ENCODE results near the gene SYT6. TPM values are rescaled to one million over a fixed set of nuclear protein-coding genes. Genes with fewer than 3 reads are reported as not detected.

Gene SYT6, protein sequence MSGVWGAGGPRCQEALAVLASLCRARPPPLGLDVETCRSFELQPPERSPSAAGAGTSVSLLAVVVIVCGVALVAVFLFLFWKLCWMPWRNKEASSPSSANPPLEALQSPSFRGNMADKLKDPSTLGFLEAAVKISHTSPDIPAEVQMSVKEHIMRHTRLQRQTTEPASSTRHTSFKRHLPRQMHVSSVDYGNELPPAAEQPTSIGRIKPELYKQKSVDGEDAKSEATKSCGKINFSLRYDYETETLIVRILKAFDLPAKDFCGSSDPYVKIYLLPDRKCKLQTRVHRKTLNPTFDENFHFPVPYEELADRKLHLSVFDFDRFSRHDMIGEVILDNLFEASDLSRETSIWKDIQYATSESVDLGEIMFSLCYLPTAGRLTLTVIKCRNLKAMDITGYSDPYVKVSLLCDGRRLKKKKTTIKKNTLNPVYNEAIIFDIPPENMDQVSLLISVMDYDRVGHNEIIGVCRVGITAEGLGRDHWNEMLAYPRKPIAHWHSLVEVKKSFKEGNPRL
- total RNA-seq: not detected
- long read RNA-seq: 0 reads

DNA sequence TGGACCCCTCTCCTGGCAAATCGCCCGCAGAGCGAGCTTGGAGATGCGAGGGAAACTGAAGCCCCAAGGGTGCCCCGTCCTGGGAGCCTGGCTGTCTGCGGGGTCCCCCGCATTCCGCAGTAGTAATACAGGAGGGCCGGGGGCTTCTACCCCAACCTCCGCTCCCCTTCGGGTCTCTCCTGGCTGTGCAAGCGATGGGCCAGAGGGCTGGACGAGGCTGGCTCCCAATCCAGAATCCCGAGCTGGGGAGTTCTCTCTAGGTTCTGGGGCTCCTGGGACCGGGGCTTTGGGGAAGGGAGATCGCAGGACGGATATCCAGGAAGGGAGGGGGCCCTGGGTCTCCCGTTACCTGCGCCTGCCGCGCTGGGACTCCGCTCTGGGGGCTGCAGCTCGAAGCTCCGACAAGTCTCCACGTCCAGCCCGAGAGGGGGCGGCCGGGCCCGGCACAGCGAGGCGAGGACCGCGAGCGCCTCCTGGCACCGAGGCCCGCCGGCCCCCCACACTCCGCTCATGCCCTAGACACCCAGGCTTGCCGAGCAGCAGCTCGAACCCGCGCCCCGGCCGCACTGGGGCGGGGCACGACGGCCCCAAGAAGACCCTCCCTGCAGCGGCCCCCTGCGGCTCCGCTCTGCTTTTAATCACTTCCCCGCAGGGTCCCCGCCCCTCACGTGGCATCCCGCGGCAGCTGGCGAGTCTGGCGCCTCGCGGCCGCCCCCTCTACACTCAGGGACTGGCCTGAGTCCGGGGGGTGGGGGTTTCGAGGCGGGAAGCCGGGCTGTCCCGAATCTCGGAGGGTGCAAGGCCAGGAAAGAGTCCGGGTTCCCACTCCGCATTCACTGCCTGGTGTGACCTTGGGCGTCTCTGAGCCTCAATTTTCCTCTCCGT, at the start of gene SYT6:
SYT6 (minus strand) TSS at position 609 of the 885 bp plus-strand sequence; CDS start at position 512, 97 bp downstream.
- ATAC-seq (ENCODE audit: poor library complexity) (peak; percentile 43), DNase-seq (no peak)
- intact Hi-C loops (cut with DNase I): no loop called here

DNA sequence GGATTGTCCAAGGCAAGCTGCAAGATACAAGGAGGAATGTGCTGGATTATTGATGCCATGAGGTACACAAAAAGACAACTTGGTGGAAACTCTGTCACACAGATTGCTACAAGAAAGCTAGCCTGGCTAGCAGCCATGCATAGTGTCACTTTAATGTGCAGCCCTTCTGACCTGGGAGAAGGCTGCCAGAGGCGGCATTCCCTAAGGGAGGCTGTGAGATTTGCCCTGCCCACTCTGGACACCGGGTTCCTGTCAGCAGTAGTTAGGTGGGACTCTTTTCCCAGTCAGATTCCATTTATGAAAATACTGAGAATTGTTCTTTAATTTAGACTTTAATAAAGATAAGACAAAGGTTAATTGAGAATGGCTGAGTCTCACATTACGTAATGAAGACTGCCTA, 47.8 kb upstream of the SYT6 start:
- DNase-seq (no peak), ATAC-seq (ENCODE audit: poor library complexity) (no peak)
- intact Hi-C loops (cut with DNase I): no loop called here

DNA sequence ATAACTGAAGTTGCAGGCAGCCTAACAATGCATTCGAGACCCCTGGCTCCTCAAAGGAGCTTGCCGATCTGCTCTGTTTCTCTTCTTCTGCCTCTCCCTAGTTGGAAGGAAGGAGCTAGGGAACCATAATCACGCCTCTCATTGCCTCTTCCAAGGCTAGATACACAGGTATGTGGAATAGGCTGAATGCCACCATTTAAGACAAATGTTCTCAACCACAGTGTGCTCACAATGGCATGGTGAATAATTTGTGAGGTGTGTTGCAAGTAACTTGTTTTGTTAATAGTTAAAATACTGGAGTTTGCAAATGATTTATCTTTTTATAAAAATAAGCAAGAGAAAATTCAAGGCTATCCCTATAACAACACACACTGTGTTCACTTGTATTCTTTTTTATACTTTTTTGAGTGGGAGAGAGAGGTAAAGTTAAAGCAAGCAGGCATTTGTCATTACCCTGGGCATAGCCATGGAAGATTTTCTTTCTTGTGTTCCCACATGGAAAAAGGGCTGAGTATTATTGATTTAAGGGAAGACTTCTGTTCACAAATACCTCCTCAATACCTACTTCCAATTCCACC, 45.4 kb upstream of the SYT6 start:
- ATAC-seq (ENCODE audit: poor library complexity): no peak
- no peak for DNase-seq
- intact Hi-C loops (cut with DNase I): no loop called here

DNA sequence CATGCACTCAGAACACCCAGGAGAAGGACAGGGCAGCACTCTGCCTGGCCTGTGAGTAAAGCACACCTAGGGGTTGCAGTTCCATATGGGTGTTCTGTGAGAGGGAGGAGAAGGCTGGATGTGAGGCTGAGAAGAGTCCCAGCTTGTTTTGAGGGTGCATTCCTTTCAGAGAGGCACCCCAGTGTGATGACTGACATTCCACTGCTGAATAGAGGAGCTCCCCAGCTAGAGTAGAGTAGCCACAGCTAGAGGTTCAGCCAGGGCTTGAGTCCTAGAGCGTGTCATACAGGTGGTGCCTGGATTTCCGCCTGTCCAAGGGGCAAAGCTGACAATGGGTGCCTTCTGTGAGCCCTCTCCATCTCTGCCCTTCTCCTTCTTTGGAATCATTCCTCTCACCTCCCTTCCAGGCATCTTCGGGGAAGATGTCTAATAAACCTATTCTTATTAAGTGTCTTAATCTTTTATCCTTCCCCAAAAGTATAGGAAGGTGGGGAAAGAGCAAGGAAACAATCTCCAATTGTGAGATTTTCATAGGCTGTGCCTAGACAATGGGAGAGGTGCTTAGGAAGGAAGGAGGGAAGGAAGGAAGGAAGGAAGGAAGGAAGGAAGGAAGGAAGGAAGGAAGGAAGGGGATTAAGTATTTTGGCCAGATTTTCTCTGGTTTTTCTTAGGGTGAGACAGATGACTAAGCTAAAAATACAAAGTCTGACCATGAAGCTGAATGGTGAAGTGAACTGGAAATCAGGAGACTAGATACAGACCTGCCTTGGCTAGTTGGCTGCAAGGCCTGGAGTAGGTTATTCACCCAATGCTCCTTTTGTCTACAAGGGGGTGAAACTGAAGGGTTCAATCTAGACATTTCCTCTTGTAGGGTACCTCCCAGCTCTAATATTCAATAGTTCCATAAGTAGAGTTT, 43.6 kb upstream of the SYT6 start:
- DNase-seq (no peak), ATAC-seq (ENCODE audit: poor library complexity) (no peak)
- intact Hi-C loops (cut with DNase I): no loop called here

DNA sequence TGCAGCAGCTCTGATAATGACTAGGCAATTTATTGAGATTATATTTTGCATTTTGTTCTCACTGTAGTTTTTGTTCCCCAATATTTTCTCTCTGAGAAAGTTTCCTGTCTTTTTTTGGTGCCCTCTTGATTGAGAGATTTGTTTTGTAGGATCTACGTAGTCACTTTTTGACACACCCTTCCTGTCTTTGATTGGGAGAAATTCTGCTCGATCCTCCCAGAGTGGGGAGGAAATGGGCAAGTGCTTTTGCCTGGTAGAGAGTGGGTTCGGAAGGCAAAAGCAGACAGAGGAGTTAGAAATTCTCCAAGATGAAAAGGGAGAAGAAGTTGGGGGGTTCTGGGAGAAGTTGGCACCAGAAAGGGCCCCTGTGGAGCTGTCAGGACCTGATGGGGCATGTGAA, 42.1 kb upstream of the SYT6 start:
- DNase-seq (no peak), ATAC-seq (ENCODE audit: poor library complexity) (no peak)
- intact Hi-C loops (cut with DNase I): no loop called here

DNA sequence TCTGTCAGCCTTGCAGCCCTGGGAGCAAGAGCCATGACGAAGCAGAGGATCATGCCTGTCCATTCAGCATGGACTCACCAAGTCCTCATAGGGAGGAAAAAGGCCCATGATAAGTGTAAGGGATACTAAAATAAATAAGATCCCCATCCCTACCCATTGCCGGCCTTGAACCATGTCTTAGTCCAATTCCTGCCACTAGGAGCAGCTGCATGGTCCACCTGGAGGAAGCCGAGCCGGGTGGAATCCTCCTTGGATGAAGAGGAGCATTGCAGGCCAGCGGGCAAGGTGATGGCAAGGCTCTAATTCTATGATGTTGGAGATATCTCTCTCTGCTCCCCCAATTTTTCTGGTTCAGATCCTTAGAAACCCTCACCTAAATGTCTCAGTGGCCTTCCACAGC, 38.7 kb upstream of the SYT6 start:
- intact Hi-C loops (cut with DNase I): no loop called here
- DNase-seq: no peak
- ATAC-seq (ENCODE audit: poor library complexity): no peak

DNA sequence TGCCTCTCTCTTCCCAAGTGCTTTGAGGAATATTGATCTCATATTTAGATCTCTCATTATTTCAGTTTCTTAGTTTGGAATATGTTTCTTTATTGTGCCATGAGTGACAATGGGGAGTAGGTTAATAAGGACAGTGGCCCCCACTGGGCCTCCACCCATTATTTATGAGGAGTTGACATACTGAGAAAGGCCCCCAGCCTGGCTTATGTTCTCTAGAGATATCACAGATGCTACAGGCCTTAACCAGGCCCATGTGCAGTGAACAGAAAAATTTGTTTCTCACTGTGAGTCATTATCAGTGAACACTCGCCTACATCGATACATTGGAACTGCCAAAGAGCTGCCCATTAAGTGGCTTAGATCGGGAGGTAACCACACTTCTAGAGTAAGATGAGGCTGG, 35.7 kb upstream of the SYT6 start:
- no peak for DNase-seq
- intact Hi-C loops (cut with DNase I): no loop called here
- no peak for ATAC-seq (ENCODE audit: poor library complexity)

DNA sequence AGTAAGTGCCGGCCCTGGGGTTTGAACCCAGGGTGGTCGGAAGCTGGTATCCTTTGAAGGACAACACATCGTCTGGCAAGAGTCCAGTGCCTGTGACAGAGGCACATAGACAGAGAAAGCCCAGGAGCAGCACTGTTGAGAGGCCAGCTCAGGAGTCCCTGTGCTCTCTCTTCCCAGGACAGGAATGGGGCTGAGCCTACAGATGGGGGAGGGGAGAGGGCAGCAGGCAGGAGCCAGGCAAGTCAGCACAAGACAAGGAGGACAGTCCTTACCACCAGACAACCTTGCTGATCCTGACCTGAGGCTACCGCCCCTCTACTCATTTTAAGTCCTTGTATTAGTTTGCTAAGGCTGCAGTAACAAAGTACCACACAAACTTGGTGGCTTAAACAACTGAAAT, 27.7 kb upstream of the SYT6 start:
- DNase-seq: no peak
- intact Hi-C loops (cut with DNase I): no loop called here
- ATAC-seq (ENCODE audit: poor library complexity): no peak

DNA sequence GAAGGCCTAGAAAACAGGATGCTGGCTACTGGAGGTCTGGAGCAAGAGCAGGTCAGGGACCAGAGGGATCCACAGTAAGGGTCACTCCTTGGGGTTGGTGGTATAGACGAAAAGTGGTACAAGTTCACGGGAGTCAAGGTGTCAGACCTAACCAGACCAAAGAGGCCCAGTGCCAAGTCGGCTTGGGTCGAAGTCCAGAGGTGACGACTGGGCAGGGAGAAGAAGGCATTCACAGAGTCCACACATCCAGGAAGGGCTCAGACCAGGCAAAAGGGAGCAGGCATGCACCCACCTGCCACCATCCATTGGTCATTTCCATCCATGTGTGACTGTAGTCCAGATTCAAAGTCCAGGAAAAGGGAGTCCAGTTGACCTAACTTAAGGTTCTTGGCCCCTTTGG, 27.1 kb upstream of the SYT6 start:
- intact Hi-C loops (cut with DNase I): no loop called here
- DNase-seq (no peak), ATAC-seq (ENCODE audit: poor library complexity) (no peak)

DNA sequence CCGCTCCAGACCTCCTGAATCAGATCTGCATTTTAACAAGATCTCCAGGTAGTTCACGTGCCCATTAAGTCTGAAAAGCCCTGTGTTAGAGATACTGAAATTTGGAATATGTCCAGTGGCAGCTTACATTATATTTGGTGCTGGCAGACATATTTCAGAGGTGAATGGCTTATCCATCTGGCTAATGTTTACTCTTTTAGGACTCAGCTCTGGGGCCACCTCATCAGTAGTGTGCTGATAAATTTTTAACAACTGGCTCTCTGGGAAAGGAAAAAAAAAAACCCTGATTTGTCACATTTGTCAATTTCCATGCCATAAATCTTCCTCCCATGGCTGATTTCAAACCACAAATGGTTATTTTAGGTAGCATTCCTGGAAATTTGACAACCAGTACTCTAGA, 25.3 kb upstream of the SYT6 start:
- ATAC-seq (ENCODE audit: poor library complexity) (no peak), DNase-seq (no peak)
- intact Hi-C loops (cut with DNase I): no loop called here

DNA sequence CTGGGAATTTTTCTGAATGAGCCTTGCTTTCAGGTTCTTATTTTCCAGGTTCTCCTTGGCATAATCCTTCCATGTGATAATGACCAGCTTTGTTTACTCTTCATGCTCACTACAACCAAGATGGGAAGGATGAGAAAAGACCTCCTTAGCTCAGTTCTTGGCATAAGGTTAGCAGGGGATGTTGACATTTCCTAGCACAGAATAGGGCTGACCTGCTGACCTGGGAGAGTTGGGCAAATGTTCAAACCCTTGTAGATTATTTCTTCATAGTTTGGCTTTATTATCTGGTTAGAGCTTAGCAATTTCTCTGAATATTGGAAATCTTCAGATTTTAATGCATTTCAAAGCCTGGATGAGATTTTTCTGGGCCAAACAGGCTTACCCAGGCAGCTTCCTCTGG, 23.6 kb upstream of the SYT6 start:
- no peak for DNase-seq
- ATAC-seq (ENCODE audit: poor library complexity): no peak
- intact Hi-C loops (cut with DNase I): no loop called here

DNA sequence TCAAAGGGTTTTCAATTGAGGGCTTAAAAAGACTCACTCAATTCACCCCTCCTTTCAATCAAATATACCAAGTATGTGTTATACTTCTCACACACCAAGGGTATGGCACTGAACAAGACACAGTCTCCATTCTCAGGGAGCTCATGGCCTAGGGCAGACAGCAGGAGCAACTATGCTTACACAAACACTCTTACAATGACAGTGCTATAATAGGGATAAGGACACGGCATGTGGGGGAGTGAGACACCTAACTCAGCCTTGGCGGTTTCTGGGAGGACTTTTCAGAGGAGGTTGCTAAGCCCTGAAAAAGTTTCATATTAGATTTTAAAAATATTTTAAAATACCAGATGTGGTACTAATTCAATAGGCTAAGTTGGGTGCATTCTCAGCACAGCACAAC, 22.7 kb upstream of the SYT6 start:
- no peak for ATAC-seq (ENCODE audit: poor library complexity)
- intact Hi-C loops (cut with DNase I): no loop called here
- DNase-seq: no peak

DNA sequence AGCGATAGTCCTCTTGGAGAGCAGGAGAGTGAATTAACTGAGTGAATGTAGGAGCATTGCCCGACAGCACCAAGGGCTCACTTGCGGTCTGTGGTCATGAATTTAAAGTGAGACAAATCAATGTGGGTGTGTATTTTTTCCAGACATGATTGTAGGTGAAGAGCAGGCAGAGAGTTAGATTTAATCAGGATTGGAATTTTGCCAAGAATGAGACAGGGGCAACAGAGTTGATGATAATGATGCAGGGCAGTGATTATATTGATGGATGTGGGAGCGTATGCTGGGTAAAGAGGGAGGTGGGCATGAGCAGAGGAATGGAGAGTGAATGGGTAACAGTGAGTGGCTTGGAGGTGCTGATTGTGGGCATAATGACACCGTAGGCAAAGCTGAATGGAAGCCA, 20.0 kb upstream of the SYT6 start:
- intact Hi-C loops (cut with DNase I): no loop called here
- DNase-seq (no peak), ATAC-seq (ENCODE audit: poor library complexity) (no peak)

DNA sequence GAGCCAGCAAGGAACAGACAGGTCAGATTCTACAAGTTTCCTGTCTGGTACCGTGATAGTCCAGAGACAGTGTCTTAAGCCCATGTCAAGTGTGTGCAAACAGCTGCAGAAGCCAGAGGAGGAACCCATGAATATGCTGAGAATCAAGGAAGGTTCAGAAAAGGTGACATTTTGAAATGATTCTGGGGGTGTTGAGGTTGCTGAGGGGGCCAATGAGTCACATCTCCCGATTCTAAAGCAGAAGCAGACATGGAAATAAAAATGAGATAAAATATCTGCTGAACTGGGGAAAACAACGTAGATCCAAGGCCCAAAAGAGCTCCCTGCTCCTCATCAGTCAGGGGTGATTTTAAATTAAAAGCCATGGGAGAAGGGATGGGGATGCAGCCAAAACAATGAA, 15.8 kb upstream of the SYT6 start:
- intact Hi-C loops (cut with DNase I): no loop called here

DNA sequence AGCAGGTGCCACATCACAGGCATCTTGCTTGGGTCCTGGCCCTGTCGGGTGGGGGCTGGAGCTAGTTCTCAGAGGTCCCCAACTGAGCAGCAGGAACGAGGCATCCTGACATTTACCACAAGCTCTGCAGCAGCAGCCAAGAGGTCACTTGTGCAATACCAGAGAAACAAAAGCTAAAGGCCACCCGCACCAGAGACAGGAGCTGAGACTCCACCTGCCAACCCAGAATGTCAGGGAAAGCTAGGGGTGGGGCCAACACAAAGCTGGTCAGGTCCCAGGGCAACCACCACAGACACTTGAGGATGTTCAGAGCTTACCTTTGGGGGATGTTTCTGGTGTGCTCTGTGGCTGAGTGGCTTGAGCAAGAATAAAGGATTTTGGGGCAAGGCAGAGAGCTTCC, 13.6 kb upstream of the SYT6 start:
- intact Hi-C loops (cut with DNase I): no loop called here
- ATAC-seq (ENCODE audit: poor library complexity): no peak
- no peak for DNase-seq

More for the DNA sequence above, 15.8 kb upstream of the SYT6 start:
- no peak for ATAC-seq (ENCODE audit: poor library complexity)
- DNase-seq: no peak

DNA sequence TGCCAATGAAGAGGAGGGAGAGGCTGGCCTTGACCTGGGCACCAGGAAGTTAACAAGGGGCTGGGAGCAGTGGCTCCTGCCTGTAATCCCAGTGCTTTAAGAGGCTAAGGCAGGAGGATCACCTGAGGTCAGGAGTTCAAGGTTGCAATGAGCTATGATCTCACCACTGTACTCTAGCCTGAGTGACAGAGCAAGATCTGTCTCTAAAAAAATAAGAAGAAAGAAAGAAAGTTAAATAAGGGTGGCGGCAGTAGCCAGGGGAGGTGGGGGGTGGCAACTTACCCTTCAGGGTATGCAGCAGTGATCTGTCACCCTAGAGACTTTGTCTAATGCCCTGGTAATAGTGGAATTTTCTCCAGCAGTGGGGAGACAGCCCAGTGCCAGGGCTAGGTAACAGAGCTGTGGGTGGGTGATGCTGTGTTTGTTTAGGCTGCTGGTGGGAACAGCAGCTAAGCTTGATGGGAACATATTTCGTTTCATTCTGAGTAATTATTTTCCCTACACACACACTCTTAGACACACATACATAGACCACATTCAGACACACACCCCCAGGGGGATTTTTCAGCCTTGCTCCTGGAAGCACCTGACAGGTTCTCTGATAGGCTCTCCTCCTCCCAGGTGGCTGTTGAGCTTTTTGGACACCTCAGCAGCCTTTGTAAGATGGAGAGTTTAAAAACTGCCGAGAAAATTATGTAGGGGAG, 11.3 kb upstream of the SYT6 start:
- intact Hi-C loops (cut with DNase I): no loop called here
- DNase-seq (no peak), ATAC-seq (ENCODE audit: poor library complexity) (no peak)

DNA sequence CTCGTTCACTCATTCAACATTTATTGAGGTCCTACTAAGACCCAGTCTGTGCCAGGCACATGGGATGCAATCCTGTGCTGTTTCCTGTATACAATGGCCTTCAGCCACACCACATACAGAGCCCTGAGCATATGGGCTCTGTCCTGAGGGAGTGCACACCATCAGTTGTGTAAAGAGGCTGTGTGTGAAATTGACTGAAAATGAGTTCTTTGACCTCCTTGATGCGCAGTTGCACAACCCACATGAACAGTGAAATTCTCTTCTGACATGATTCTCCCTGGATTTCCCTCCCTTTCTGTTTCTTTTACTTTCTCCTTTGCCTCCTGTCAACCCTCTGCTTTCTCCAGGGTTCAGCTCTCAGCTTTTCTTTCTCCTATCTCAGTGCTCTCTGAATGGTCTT, 6.3 kb upstream of the SYT6 start:
- DNase-seq: no peak
- intact Hi-C loops (cut with DNase I): no loop called here
- ATAC-seq (ENCODE audit: poor library complexity): no peak

DNA sequence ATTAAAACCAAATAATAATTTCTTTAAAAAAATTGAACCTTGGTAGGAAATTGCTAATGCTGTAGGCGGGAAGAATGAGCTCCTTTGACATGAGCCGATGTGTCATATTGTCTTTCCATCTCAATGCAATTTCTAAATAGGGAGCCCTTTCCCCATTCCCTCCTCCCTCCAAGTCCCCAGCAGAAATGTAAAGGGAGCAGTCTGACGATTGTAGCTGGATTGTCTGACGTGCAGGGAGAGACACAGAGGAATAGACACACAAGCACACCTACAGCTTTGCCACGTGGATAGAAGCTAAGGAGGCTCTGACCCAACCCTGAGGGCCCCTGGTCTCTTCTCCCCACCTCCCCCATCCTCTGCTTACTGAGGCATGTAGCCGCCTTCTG, 3.6 kb upstream of the SYT6 start:
- DNase-seq (no peak), ATAC-seq (ENCODE audit: poor library complexity) (no peak)
- intact Hi-C loops (cut with DNase I): no loop called here

Data from Right ventricle myocardium superior (tissue), 1 donor.